AML-193 (cell line): ENCODE measurements around the gene PRDM15.

ENCODE experiments used
- DNase-seq, 2 experiments: peaks; one replicate each; lab custom pipeline; 2025; lab: John Stamatoyannopoulos, UW

Gene PRDM15

DNA sequence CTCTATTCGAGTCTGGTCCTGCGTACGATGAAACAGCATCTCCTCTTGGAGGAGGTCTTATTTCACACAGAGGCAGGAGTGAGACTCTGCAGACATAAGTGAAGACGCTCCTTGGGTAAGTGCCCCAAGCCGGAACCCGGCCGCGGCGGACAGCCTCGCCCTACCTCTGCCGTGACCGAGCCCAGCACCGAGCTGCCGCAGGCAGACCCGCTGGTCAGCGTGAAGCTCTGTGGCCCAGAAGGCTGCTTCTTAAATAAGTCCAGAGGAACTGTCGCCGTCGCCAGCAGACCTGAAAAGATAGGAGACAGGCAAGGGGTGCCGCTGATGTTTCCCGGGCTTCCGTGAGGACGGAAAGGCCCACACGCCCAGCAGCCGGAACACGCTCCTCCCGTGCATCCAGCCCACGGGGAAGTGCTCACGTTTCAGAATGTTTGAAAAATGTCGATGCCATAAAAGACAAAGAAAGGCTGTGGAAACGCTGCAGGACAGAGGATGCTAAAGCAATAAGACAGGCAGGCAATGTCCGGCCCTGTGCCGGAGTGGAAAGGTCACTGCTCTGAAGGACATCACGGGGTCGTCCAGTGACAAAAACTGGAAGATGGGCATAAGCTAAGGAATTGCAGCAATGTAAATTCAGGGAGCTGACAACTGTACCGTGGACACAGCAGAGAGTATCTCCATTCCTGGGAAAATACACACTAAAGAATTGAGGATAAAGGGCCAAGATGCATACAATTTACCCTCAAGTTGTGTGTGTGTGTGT lies 28.5 kb upstream of the PRDM15 start:
- DNase-seq: no peak

- no peak for DNase-seq
Measured at GRCh38 chr21:41906770-41907169, 27.6 kb upstream of the PRDM15 start.

- no peak for DNase-seq
Measured at GRCh38 chr21:41903559-41904351, 24.6 kb upstream of the PRDM15 start.

DNA sequence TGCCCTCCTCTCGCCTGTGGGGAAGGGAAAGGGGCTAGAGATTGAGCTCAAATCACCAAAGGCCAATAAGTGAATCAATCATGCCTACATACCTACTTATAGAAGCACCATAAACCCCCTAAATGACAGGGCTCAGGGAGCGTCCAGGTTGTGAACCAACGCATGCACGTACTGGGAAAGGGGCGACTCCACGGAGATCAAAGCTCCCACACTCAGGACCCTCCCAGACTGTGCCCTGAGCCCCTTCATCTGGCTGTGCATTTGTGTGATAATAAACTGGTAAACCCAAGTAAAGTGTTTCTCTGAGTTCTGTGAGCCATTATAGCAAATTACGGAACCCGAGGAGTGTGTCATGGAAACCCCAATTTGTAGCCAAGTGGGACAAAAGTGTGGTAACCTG lies 23.8 kb upstream of the PRDM15 start:
- DNase-seq: no peak

GRCh38 chr21:41901782-41902181 lies 22.6 kb upstream of the PRDM15 start:
- DNase-seq: no peak

DNA sequence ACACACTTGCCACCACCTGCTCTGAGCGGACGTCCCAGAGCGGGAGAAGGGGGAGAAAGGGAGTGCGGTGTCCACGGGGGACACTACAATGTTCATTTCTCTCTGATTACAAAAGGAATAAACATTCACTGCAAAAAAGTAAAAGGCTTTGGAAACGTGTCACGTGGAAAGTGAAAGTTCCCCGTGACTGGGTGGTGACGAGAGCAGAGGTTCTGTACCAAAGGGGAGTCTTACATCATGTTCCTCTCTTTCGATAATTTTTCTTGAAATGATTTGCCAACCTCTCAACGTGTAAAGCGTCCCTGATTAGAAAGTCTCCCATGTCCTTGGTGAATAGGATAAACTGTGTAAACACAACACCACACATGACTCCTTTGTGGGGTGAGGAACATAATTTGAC lies 22.0 kb upstream of the PRDM15 start:
- no peak for DNase-seq

GRCh38 chr21:41900401-41900800 lies 21.3 kb upstream of the PRDM15 start:
- DNase-seq: no peak

DNA sequence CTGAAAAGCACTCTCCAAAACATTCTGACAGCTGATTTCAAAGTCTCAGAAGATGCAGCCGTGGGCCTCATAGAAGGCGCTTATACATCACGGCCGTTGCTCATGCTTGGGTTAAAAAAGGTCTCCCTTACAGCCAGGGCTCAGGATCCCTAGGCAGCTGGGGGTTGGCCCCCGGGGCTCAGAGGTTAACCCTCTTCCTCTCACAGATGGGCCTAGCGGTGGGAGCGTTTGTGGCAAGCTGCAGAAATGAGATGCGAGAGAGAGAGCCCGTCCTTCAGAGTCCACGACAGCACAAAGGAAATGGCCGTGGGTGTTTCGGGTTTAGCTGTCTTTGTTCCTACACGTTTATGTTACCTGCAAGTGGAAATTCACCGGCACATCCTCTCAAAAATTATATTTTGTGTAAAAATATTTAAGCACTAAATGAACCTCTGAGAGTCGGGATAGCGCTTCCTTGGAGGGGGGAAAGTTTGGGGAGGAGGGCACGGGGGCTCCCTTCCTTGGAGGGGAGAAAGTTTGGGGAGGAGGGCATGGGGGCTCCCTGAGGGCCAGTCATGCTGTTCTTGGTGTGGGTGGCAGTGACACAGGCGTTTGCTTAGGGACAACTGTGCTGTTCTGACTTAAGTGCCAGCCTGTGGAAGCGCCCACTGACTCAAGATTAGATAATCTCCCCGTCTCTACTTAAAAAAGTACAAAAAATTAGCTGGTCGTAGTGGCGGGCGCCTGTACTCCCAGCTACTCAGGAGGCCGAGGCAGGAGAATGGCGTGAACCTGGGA lies 20.5 kb upstream of the PRDM15 start:
- DNase-seq: no peak

- no peak for DNase-seq
Measured at GRCh38 chr21:41898998-41899397, 19.9 kb upstream of the PRDM15 start.

DNA sequence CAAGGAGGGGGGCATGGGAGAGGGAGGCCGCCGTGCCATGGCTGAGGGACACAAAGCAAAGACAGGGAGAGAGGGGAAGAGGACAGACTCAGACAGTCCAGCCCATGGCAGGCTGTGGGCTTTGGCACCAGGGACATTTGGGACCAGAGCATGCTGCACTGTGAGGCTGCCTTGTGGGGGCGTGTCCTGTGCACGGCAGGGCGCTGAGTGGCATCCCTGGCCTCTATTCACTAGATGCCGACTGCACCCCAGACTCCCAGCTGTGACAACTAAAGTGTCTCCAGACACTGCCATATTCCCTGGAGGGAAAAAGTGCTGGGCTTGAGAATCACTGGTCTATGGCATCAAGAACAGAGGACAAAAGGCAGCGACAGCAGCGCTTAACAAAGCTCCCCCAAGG lies 18.6 kb upstream of the PRDM15 start:
- no peak for DNase-seq

DNA sequence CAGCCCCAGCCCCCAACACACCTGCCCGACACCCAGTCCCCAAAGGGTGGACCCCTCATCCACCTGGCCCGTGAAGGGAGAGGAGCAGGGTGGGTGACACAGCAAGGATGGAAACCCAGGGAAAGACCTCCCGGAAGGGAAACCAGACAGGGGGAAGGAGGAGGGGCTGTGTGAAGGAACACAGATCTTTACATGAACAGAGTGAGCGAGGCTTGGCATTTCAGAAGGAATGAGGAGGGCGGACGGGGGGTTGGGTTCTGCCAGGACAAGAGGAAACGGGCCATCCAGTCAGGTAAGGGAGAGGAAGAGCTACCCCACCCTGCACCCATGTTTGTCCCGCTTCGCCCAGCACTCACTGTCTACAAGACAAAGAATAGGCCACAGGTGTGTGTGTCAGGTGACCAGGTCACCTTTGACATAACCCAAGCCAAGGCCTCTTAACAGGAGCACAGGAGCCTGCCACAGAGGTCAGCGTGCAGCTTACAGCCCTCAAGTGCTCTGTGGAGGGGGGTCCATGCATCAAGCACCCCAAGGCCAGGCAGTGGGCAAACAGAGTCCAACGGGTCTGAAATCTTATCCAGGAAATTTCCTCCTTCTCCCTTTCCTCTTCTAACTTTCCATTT lies 18.0 kb upstream of the PRDM15 start:
- DNase-seq: no peak

GRCh38 chr21:41895643-41896493 lies 16.7 kb upstream of the PRDM15 start:
- DNase-seq: no peak

DNA sequence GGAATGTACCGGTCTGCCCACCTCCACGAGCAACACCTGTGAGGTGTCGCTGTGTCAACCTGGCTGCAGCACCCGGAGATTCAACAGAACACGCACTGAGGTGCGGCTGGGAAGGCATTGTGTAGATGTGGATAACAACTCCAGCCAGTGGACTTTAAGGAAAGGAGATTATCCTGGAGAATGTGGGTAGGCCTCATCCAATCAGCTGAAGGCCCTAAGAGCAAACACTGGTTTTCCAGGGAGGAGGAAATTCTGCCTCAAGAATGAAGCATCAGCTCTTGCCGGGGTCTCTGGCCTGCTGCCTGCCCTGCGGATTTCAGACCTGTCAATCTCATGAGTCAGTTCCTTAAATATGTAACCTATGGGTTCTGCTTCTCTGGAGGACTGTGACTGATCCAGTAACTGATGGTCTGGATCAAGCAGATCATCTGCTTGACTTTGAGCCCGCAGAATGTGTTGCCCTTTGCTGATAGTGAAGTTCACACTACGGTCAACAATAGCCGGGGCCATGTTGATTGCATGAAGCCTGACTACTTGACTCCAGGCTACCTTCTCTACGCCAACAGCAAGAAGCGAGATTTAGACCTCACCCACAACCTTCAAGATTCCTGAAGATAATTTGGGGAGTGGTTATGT lies 15.9 kb upstream of the PRDM15 start:
- no peak for DNase-seq

GRCh38 chr21:41894511-41894910 lies 15.4 kb upstream of the PRDM15 start:
- DNase-seq: no peak

GRCh38 chr21:41892726-41893125 lies 13.6 kb upstream of the PRDM15 start:
- no peak for DNase-seq

GRCh38 chr21:41891132-41891531 lies 12.0 kb upstream of the PRDM15 start:
- no peak for DNase-seq

DNA sequence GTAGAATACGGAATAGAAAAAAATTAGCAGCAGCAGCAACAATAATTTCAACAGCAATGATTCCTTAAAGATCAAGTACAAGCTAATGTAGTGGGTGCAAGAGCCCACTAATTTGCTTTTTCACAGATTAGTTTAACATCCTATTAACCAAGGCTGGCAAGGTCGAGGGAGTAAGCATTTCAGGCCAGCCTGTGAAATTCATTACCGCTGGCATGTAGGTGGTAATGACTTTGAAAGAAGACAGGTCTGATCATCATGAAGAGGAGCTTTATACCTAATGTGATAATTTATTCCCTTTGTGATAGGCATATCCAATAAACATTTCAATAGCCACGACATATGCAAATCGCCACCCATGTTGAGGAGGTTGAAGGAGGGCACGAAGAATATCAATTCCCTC lies 11.2 kb upstream of the PRDM15 start:
- no peak for DNase-seq

- no peak for DNase-seq
Measured at GRCh38 chr21:41888749-41889376, 9.7 kb upstream of the PRDM15 start.

- DNase-seq: no peak
Measured at GRCh38 chr21:41887667-41888066, 8.5 kb upstream of the PRDM15 start.

DNA sequence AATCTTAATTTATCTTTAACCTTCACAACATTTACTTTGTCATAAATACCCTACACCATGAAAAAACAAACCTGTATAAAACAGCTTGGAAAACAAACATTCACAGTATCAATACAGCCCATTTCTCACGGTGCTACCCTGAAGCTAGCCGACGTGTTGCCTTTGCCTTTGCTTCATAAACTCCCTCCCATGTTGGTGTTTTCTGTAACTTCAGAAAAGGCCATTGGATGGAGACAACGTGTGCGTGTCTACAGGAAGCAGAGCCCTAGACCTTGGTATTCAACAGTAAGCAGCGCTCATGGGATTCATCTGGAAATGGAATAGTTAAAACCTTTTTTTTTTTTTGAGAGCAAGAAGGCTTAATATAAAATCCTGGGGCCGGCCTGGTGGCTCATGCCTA lies 7.2 kb upstream of the PRDM15 start:
- DNase-seq: no peak
